MM.1S (cell line): ENCODE measurements around the gene MEIOC.

Source experiments
- EZH2 ChIP-seq: fragments of 300-600 bp; sonication (generic); optimal IDR thresholded peaks from 2 replicates; pipeline ENCODE3; 2017; ENCODE audit warnings: low read depth, mild to moderate bottlenecking, antibody characterized with exemption, low read length, mixed read lengths
- TF ChIP-seq, protein P1 (sequence below): fragments of 300-600 bp; sonication (generic); IDR thresholded peaks from 2 replicates; pipeline ENCODE4 v1.5.1; 2016; ENCODE audit warnings: antibody characterized with exemption, low read length, mixed read lengths

- TF ChIP-seq, protein P1, sequence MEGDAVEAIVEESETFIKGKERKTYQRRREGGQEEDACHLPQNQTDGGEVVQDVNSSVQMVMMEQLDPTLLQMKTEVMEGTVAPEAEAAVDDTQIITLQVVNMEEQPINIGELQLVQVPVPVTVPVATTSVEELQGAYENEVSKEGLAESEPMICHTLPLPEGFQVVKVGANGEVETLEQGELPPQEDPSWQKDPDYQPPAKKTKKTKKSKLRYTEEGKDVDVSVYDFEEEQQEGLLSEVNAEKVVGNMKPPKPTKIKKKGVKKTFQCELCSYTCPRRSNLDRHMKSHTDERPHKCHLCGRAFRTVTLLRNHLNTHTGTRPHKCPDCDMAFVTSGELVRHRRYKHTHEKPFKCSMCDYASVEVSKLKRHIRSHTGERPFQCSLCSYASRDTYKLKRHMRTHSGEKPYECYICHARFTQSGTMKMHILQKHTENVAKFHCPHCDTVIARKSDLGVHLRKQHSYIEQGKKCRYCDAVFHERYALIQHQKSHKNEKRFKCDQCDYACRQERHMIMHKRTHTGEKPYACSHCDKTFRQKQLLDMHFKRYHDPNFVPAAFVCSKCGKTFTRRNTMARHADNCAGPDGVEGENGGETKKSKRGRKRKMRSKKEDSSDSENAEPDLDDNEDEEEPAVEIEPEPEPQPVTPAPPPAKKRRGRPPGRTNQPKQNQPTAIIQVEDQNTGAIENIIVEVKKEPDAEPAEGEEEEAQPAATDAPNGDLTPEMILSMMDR = no peak
- TF ChIP-seq EZH2 = no peak
Measured at GRCh38 chr17:44646280-44646679, 10.0 kb upstream of the MEIOC start.
